GM12891 (cell line): Measurements from ENCODE around the gene ATRNL1.

Experiments
- DNase-seq: peaks from one replicate; pipeline ENCODE4 v3.0.0; 2011; ENCODE audit warnings: low spot score; ENCODE audit not compliant: insufficient read length
- FAIRE-seq: peaks from 2 replicates; lab custom pipeline; 2011; peaks lifted over from hg19 to GRCh38; lab: Jason Lieb, UNC
- PAX5 ChIP-seq: IDR thresholded peaks from 2 replicates; pipeline ENCODE4 v1.6.1; 2011; ENCODE audit warnings: low read length, moderate library complexity, mild to moderate bottlenecking; ENCODE audit not compliant: insufficient read depth, severe bottlenecking
- POLR2A ChIP-seq: IDR thresholded peaks from 2 replicates; pipeline ENCODE4 v1.6.1; 2011; ENCODE audit warnings: low read depth, low read length, control low read depth
- POLR2AphosphoS5 ChIP-seq: IDR thresholded peaks from 2 replicates; pipeline ENCODE4 v1.6.1; 2011; ENCODE audit warnings: low read depth, low read length, control low read depth
- POU2F2 ChIP-seq: IDR thresholded peaks from 2 replicates; pipeline ENCODE4 v1.6.1; 2011; ENCODE audit warnings: low read depth, mild to moderate bottlenecking, control low read depth, low read length, moderate library complexity
- SPI1 ChIP-seq: IDR thresholded peaks from 2 replicates; pipeline ENCODE4 v1.6.1; 2011; ENCODE audit warnings: low read depth, low read length, control low read depth
- TAF1 ChIP-seq: IDR thresholded peaks from 2 replicates; pipeline ENCODE4 v1.6.1; 2011; ENCODE audit warnings: low read depth, low read length, control low read depth

Gene ATRNL1

GRCh38 chr10:115660391-115660790, 567.2 kb downstream of the ATRNL1 start:
- DNase-seq: no peak
- no peak for TF ChIP-seq PAX5
- no peak for FAIRE-seq

GRCh38 chr10:115662422-115662821, 569.3 kb downstream of the ATRNL1 start:
- DNase-seq (no peak), FAIRE-seq (no peak)
- TF ChIP-seq POLR2AphosphoS5 (no peak), SPI1 (no peak), POU2F2 (no peak), POLR2A (no peak), TAF1 (no peak), PAX5 (no peak)

- FAIRE-seq (no peak), DNase-seq (no peak)
- TF ChIP-seq POU2F2: no peak
- TF ChIP-seq POLR2A: no peak
- no peak for TF ChIP-seq TAF1
- no peak for TF ChIP-seq SPI1
- no peak for TF ChIP-seq PAX5
- TF ChIP-seq POLR2AphosphoS5: no peak
Measured at GRCh38 chr10:115665549-115665948, 572.4 kb downstream of the ATRNL1 start.

GRCh38 chr10:115674496-115674895, 581.3 kb downstream of the ATRNL1 start:
- FAIRE-seq (no peak), DNase-seq (no peak)
- no peak for TF ChIP-seq PAX5
- TF ChIP-seq POLR2A: no peak
- TF ChIP-seq TAF1: no peak
- no peak for TF ChIP-seq SPI1
- no peak for TF ChIP-seq POLR2AphosphoS5
- TF ChIP-seq POU2F2: no peak

- DNase-seq (no peak), FAIRE-seq (no peak)
- TF ChIP-seq POLR2AphosphoS5: no peak
- no peak for TF ChIP-seq TAF1
- no peak for TF ChIP-seq SPI1
- TF ChIP-seq PAX5: no peak
- no peak for TF ChIP-seq POLR2A
- TF ChIP-seq POU2F2: no peak
Measured at GRCh38 chr10:115696747-115697146, 603.6 kb downstream of the ATRNL1 start.

- no peak for FAIRE-seq
- no peak for DNase-seq
- no peak for TF ChIP-seq POU2F2
- TF ChIP-seq TAF1: no peak
- TF ChIP-seq SPI1: no peak
- TF ChIP-seq POLR2AphosphoS5: no peak
- no peak for TF ChIP-seq POLR2A
- no peak for TF ChIP-seq PAX5
Measured at GRCh38 chr10:115706026-115706425, 612.9 kb downstream of the ATRNL1 start.

- TF ChIP-seq POLR2A (no peak), POLR2AphosphoS5 (no peak), POU2F2 (no peak), TAF1 (no peak), SPI1 (no peak), PAX5 (no peak)
- DNase-seq (no peak), FAIRE-seq (no peak)
Measured at GRCh38 chr10:115706488-115707076, 613.4 kb downstream of the ATRNL1 start.

GRCh38 chr10:115710136-115710535, 617.0 kb downstream of the ATRNL1 start:
- DNase-seq (no peak), FAIRE-seq (no peak)
- no peak for TF ChIP-seq POU2F2
- no peak for TF ChIP-seq SPI1
- no peak for TF ChIP-seq POLR2A
- TF ChIP-seq POLR2AphosphoS5: no peak
- TF ChIP-seq PAX5: no peak
- TF ChIP-seq TAF1: no peak

GRCh38 chr10:115711306-115711705, 618.1 kb downstream of the ATRNL1 start:
- TF ChIP-seq TAF1: no peak
- no peak for TF ChIP-seq SPI1
- no peak for TF ChIP-seq PAX5
- no peak for TF ChIP-seq POLR2A
- no peak for TF ChIP-seq POLR2AphosphoS5
- TF ChIP-seq POU2F2: no peak
- no peak for DNase-seq
- FAIRE-seq: no peak

GRCh38 chr10:115720121-115720520, 627.0 kb downstream of the ATRNL1 start:
- no peak for TF ChIP-seq POU2F2
- TF ChIP-seq SPI1: no peak
- TF ChIP-seq TAF1: no peak
- no peak for TF ChIP-seq POLR2A
- TF ChIP-seq PAX5: no peak
- TF ChIP-seq POLR2AphosphoS5: no peak
- DNase-seq (no peak), FAIRE-seq (no peak)
